Osteocyte (in vitro differentiated cells): ENCODE data around the gene RBM38. TPM values are rescaled to one million over a fixed set of nuclear protein-coding genes. Genes with fewer than 3 reads are reported as not detected.
A peak's percentile ranks its signal among the peaks of the same experiment; 100 is the strongest.

Source experiments
- DNase-seq: peaks from one replicate; pipeline ENCODE4 v3.0.0; 2021; ENCODE audit warnings: mixed read lengths; ENCODE audit not compliant: unreplicated experiment; ENCODE audit errors: extremely low spot score
- H3K27ac Mint-ChIP-seq: one replicate; pipeline ENCODE4 v1.8.0; 2021; ENCODE audit warnings: mild to moderate bottlenecking, mixed read lengths; ENCODE audit not compliant: unreplicated experiment
- H3K27me3 Mint-ChIP-seq: one replicate; pipeline ENCODE4 v1.8.0; 2021; ENCODE audit warnings: mixed read lengths; ENCODE audit not compliant: unreplicated experiment
- H3K36me3 Mint-ChIP-seq: one replicate; pipeline ENCODE4 v1.8.0; 2021; ENCODE audit warnings: mixed read lengths; ENCODE audit not compliant: unreplicated experiment
- H3K4me1 Mint-ChIP-seq: one replicate; pipeline ENCODE4 v1.8.0; 2021; ENCODE audit warnings: mixed read lengths; ENCODE audit not compliant: unreplicated experiment
- H3K4me3 Mint-ChIP-seq: one replicate; pipeline ENCODE4 v1.8.0; 2021; ENCODE audit warnings: mild to moderate bottlenecking, moderate library complexity, mixed read lengths; ENCODE audit not compliant: unreplicated experiment
- H3K9me3 Mint-ChIP-seq: one replicate; pipeline ENCODE4 v1.8.0; 2021; ENCODE audit warnings: mixed read lengths; ENCODE audit not compliant: unreplicated experiment
- total RNA-seq: library from RNA; stranded (reverse); gene quantifications from 2 replicates; pipeline ENCODE4 v1.2.1, GENCODE V29; 2021
- TF ChIP-seq, protein P1 (sequence below): fragments of 200-600 bp; sonication (generic); IDR thresholded peaks from 2 replicates; pipeline ENCODE4 v1.5.0; 2021; ENCODE audit warnings: antibody characterized with exemption, mild to moderate bottlenecking, moderate library complexity

Gene RBM38
- total RNA-seq, 1 donor from 2014 or later: 18.8 TPM

DNA sequence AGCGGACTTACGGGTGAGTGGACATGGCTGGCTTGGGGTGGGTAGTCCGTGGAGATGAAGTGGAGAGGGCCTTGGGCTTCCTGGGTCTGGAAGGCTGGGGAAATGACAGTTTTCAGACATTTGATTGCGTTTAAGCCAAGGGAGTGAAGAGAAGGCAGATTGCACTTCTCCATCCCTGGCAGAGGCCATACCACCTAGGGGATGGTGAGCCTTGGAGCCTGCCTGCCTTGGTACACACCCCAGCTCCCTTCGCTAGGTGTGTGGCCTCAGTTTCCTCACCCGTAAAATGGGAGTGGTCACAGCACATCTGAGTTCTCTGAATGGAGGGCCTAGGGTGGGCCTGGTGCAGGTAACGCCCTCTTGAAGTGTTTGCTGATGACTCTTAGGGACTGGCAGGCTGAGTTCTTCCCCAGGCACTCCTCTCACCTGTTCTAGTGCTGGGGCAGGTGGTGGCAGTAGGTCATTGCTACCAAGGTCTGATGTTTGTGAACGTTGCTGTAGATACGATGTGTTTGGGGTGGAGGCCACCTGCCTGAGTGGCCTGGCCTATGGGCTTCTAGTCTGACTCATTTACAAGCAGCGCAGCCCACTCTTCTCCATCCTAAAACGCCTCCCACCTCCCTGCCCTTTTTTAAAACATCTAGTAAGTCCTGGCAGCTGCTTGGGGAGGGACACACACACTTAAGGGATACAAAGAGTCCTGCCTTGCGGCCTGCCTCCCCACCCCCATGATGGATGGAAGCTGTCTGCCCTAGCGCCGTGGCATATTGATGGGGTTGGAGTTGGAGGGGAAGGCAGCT is 2.3 kb downstream of the RBM38 start:
- Mint-ChIP-seq H3K4me1 (peaks cover 55% of the 10 kb centered on the region), H3K9me3 (no peaks in the 10 kb centered on the region), H3K27ac (peak overlapping the region; percentile 46), H3K4me3 (peak overlapping the region; percentile 80), H3K36me3 (peaks cover 16% of the 10 kb centered on the region), H3K27me3 (no peaks in the 10 kb centered on the region)
- DNase-seq: no peak
- TF ChIP-seq, protein P1, sequence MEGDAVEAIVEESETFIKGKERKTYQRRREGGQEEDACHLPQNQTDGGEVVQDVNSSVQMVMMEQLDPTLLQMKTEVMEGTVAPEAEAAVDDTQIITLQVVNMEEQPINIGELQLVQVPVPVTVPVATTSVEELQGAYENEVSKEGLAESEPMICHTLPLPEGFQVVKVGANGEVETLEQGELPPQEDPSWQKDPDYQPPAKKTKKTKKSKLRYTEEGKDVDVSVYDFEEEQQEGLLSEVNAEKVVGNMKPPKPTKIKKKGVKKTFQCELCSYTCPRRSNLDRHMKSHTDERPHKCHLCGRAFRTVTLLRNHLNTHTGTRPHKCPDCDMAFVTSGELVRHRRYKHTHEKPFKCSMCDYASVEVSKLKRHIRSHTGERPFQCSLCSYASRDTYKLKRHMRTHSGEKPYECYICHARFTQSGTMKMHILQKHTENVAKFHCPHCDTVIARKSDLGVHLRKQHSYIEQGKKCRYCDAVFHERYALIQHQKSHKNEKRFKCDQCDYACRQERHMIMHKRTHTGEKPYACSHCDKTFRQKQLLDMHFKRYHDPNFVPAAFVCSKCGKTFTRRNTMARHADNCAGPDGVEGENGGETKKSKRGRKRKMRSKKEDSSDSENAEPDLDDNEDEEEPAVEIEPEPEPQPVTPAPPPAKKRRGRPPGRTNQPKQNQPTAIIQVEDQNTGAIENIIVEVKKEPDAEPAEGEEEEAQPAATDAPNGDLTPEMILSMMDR: no peak

DNA sequence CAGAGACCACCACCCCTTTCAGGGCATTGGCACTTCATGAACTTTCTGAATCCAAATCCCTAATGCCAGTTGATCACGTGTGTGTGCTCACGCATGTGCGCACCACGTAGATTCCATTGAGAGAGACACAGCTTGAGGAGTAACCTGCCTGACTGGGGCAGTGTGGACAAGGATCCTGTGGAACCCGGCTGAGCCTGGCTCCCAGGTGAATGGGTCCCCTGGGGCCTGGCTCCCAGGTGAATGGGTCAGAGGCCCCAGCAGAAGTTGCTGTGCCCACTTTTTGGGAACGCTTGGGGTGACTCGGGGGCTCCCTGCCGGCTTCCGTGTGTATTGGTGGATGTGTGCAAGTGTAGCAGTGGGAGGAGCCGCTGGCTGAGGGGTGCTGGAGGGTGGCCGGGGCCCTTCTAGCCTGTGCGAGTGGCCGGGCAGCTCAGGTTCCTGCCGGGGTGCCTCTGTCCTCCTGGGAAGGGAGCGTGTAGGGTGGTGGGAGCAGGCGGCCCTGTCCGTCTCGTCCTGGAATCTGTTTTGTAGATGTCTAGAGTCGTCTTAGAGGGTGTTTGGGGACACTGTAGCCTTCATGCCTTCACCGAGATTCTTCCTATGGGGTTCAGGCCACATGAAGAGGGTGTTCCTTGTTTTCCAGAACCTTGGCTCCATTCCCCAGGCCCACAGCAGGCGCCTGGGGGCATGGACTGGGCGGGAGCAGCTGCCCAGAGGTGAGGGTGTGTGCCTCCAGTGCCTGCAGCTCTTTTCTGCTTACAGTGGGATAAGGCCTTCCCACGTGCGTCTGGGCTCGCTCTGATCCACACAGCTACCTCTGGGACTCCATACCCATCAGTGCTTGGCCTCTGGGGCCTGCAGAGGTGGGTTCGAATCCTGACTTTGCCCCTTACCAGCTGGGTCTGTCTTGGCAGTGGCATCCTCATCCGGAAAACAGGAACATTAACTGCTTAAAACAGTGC is 3.2 kb downstream of the RBM38 start:
- H3K27ac Mint-ChIP-seq: no peak overlapping the region

DNA sequence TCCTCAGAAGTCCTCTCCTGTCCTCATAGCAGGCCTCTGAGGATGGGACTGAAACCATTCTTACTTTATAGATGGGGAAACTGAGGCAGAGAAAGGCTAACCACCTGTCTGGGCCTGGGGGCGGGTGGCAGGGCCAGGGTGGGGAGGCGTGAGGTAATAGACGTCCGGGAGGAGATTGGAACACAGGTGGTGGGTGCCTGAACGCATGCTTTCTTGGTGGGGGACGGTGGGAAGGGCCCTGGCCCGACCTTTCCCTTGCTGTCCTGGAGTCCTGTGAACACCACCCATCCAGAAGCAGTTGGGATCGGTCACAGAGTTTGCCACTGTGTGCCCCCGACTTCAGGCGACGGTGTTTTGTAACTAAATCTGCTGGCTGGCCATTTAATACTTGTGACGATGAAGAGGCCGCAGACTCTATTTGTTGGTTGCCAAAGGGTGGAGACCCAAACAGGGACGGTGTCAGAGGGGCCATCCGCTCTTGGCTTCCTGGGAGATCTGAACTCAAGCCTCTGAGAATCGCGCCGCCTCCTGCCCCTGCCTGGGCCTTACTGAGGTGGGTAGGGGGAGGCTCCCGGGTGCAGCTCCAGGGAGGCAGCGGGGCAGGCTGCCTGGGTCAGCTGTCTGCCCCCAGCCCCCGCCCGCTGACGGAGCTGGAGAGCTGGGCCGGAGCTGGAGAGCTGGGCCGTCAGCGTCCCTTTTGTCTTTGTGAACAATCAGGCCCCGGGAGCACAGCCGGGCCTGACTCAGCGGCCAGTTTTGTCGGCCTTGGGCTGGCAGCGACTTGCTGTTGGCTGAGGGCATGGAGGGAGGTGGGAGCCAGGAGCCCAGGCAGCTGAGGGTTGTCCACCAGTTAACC is 4.1 kb downstream of the RBM38 start:
- peak overlapping the region; percentile 44 for H3K27ac Mint-ChIP-seq
- DNase-seq: no peak
- H3K27me3 Mint-ChIP-seq: no peaks in the 10 kb centered on the region
- peaks cover 69% of the 10 kb centered on the region for H3K4me1 Mint-ChIP-seq
- TF ChIP-seq, protein P1: no peak
- H3K36me3 Mint-ChIP-seq: peaks cover 16% of the 10 kb centered on the region
- H3K4me3 Mint-ChIP-seq: no peak overlapping the region
- H3K9me3 Mint-ChIP-seq: no peaks in the 10 kb centered on the region

More for the DNA sequence above, 3.2 kb downstream of the RBM38 start:
- Mint-ChIP-seq H3K36me3 (peaks cover 16% of the 10 kb centered on the region), H3K9me3 (no peaks in the 10 kb centered on the region), H3K27me3 (no peaks in the 10 kb centered on the region), H3K4me3 (no peak overlapping the region), H3K4me1 (peaks cover 64% of the 10 kb centered on the region)
- TF ChIP-seq, protein P1: no peak
- no peak for DNase-seq

DNA sequence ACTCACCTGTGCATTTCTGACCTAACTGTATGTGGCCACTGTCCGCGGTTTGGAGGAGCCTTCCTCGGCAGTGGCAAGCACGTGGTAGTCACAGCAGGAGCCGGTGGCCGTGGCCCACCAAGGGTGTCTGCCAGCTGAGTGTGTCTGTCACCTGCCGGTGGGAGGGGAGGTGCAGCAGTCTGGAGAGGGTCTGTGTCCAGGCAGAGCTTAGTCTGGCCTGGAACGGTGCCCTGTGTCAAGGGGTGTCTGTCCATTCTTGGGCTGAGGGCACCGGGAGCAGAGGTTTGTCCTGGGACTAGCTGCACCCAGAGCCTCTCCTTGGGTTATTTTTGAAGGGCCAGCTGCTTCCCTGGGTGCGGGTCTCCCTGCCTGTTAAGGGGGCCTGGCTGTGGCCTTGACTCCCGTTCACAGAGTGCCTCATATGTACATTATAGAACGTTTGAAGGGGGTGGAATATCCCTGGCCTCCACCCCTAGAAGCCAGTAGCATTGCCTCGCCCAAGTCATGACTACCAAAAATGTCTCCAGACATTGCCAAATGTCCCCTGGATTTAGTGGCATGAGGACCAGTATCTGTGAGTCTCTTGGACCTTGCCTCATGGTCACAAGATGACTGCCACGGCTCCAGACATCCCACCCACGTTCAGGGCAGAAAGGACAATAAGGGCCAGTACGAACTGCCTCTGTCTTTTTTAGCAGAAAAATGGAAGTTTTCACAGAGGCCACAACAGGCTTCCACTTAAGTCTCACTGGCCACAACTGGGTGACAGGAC is 5.2 kb downstream of the RBM38 start:
- peaks cover 16% of the 10 kb centered on the region for H3K36me3 Mint-ChIP-seq
- TF ChIP-seq, protein P1: no peak
- H3K9me3 Mint-ChIP-seq: no peaks in the 10 kb centered on the region
- no peak overlapping the region for H3K4me3 Mint-ChIP-seq
- DNase-seq: no peak
- peak overlapping the region; percentile 44 for H3K27ac Mint-ChIP-seq
- no peaks in the 10 kb centered on the region for H3K27me3 Mint-ChIP-seq
- H3K4me1 Mint-ChIP-seq: peaks cover 69% of the 10 kb centered on the region
